Mononuclear cell (primary cell): ENCODE measurements around the gene FARS2. TPM values are rescaled to one million over a fixed set of nuclear protein-coding genes. Genes with fewer than 3 reads are reported as not detected.

Experiments
- H3K27me3 ChIP-seq: 2 replicates; pipeline ENCODE4 v1.6.0; 2011; ENCODE audit warnings: low read length, control low read depth; ENCODE audit not compliant: insufficient read depth
- H3K4me1 ChIP-seq: 2 replicates; pipeline ENCODE4 v1.5.1; 2011; ENCODE audit warnings: mild to moderate bottlenecking, low read length, control low read depth; ENCODE audit not compliant: insufficient read depth
- H3K4me3 ChIP-seq: 2 replicates; pipeline ENCODE4 v1.5.1; 2011; ENCODE audit warnings: mild to moderate bottlenecking, low read length, moderate library complexity
- H3K9me3 ChIP-seq: 2 replicates; pipeline ENCODE4 v1.5.1; 2011; ENCODE audit warnings: low read depth, mild to moderate bottlenecking, control low read depth, low read length
- total RNA-seq: library from RNA; depleted of rRNA; stranded (reverse); fragments of >200 nt; gene quantifications from one replicate; pipeline ENCODE4 v1.2.3, GENCODE V29; 2012

Gene FARS2
- total RNA-seq, 1 donor: 13.5 TPM

- Histone ChIP-seq H3K4me3 (no peak overlapping the region), H3K27me3 (no peaks in the 10 kb centered on the region), H3K9me3 (no peaks in the 10 kb centered on the region), H3K4me1 (no peaks in the 10 kb centered on the region)
Observed at GRCh38 chr6:5238336-5238735, 23.0 kb upstream of the FARS2 start.

- no peaks in the 10 kb centered on the region for H3K9me3 ChIP-seq
- H3K27me3 ChIP-seq: no peaks in the 10 kb centered on the region
- no peaks in the 10 kb centered on the region for H3K4me1 ChIP-seq
- H3K4me3 ChIP-seq: no peak overlapping the region
Observed at GRCh38 chr6:5241252-5241651, 20.1 kb upstream of the FARS2 start.

GRCh38 chr6:5243069-5243468 lies 18.2 kb upstream of the FARS2 start:
- Histone ChIP-seq H3K4me3 (no peak overlapping the region), H3K27me3 (no peaks in the 10 kb centered on the region), H3K9me3 (no peaks in the 10 kb centered on the region), H3K4me1 (no peaks in the 10 kb centered on the region)

- H3K9me3 ChIP-seq: no peaks in the 10 kb centered on the region
- H3K4me3 ChIP-seq: no peak overlapping the region
- no peaks in the 10 kb centered on the region for H3K27me3 ChIP-seq
- H3K4me1 ChIP-seq: no peaks in the 10 kb centered on the region
Observed at GRCh38 chr6:5246141-5247097, 14.9 kb upstream of the FARS2 start.

- Histone ChIP-seq H3K27me3 (no peaks in the 10 kb centered on the region), H3K4me1 (no peaks in the 10 kb centered on the region), H3K4me3 (no peak overlapping the region), H3K9me3 (no peaks in the 10 kb centered on the region)
Observed at GRCh38 chr6:5247201-5247600, 14.1 kb upstream of the FARS2 start.

GRCh38 chr6:5248302-5249098 lies 12.8 kb upstream of the FARS2 start:
- Histone ChIP-seq H3K27me3 (no peaks in the 10 kb centered on the region), H3K4me3 (no peak overlapping the region), H3K9me3 (no peaks in the 10 kb centered on the region), H3K4me1 (no peaks in the 10 kb centered on the region)

GRCh38 chr6:5249451-5250122 lies 11.7 kb upstream of the FARS2 start:
- no peaks in the 10 kb centered on the region for H3K27me3 ChIP-seq
- H3K4me3 ChIP-seq: no peak overlapping the region
- no peaks in the 10 kb centered on the region for H3K4me1 ChIP-seq
- no peaks in the 10 kb centered on the region for H3K9me3 ChIP-seq

GRCh38 chr6:5250451-5250850 lies 10.9 kb upstream of the FARS2 start:
- H3K9me3 ChIP-seq: no peaks in the 10 kb centered on the region
- no peak overlapping the region for H3K4me3 ChIP-seq
- no peaks in the 10 kb centered on the region for H3K27me3 ChIP-seq
- no peaks in the 10 kb centered on the region for H3K4me1 ChIP-seq

- H3K9me3 ChIP-seq: no peaks in the 10 kb centered on the region
- H3K4me3 ChIP-seq: no peak overlapping the region
- H3K4me1 ChIP-seq: no peaks in the 10 kb centered on the region
Observed at GRCh38 chr6:5250911-5251310, 10.4 kb upstream of the FARS2 start.

GRCh38 chr6:5256952-5257351 lies 4.4 kb upstream of the FARS2 start:
- H3K4me1 ChIP-seq: peaks cover 14% of the 10 kb centered on the region
- no peaks in the 10 kb centered on the region for H3K9me3 ChIP-seq
- H3K4me3 ChIP-seq: no peak overlapping the region
- no peaks in the 10 kb centered on the region for H3K27me3 ChIP-seq

More at GRCh38 chr6:5250911-5251310, 10.4 kb upstream of the FARS2 start:
- no peaks in the 10 kb centered on the region for H3K27me3 ChIP-seq

- no peaks in the 10 kb centered on the region for H3K9me3 ChIP-seq
- peaks cover 19% of the 10 kb centered on the region for H3K4me1 ChIP-seq
- no peak overlapping the region for H3K4me3 ChIP-seq
- no peaks in the 10 kb centered on the region for H3K27me3 ChIP-seq
Observed at GRCh38 chr6:5257400-5257799, 3.9 kb upstream of the FARS2 start.

GRCh38 chr6:5259428-5259827 lies 1.9 kb upstream of the FARS2 start:
- peaks cover 23% of the 10 kb centered on the region for H3K4me1 ChIP-seq
- H3K9me3 ChIP-seq: no peaks in the 10 kb centered on the region
- no peaks in the 10 kb centered on the region for H3K27me3 ChIP-seq
- H3K4me3 ChIP-seq: no peak overlapping the region

GRCh38 chr6:5260111-5260620 lies 1.1 kb upstream of the FARS2 start:
- H3K9me3 ChIP-seq: no peaks in the 10 kb centered on the region
- peak overlapping the region; percentile 94 for H3K4me3 ChIP-seq
- no peaks in the 10 kb centered on the region for H3K27me3 ChIP-seq
- H3K4me1 ChIP-seq: peaks cover 23% of the 10 kb centered on the region

GRCh38 chr6:5261545-5262109 lies 314 bp downstream of the FARS2 start:
- Histone ChIP-seq H3K9me3 (no peaks in the 10 kb centered on the region), H3K27me3 (no peaks in the 10 kb centered on the region), H3K4me1 (peaks cover 23% of the 10 kb centered on the region), H3K4me3 (peak overlapping the region; percentile 94)
